Activated B cell treated with CpG ODN at 0.5 μM for 24 hours (primary cell): ENCODE data around the gene SYNE1. TPM values are rescaled to one million over a fixed set of nuclear protein-coding genes. Genes with fewer than 3 reads are reported as not detected.
"Not testable (repeated sequence)": the region's sequence is repeated elsewhere in the genome, so short reads cannot be mapped to it uniquely, and the experiment has no call there.

Experiments
- ATAC-seq: fragments of 200-7000 bp; cut with Tn5 transposase; one replicate; pipeline ENCODE4 v1.10.0; 2021; ENCODE audit warnings: low read depth, mild to moderate bottlenecking, moderate library complexity
- CTCF ChIA-PET: fragments of 350-600 bp; sonication (Branson Sonifier 250); formaldehyde crosslinking; loops from one replicate; lab custom pipeline; 2021; ENCODE audit warnings: antibody characterized with exemption; lab: Charles Lee
- POLR2A ChIA-PET: fragments of 350-600 bp; sonication (Branson Sonifier 250); formaldehyde crosslinking; loops from one replicate; lab custom pipeline; 2021; ENCODE audit warnings: antibody characterized with exemption; lab: Charles Lee
- DNase-seq: peaks from one replicate; pipeline ENCODE4 v3.0.0; 2022
- H3K27ac Mint-ChIP-seq: one replicate; pipeline ENCODE4 v1.8.0; 2020; ENCODE audit warnings: mixed read lengths
- H3K27me3 Mint-ChIP-seq: one replicate; pipeline ENCODE4 v1.8.0; 2021; ENCODE audit warnings: mixed read lengths
- H3K36me3 Mint-ChIP-seq: one replicate; pipeline ENCODE4 v1.8.0; 2021; ENCODE audit warnings: low read depth, mixed read lengths
- H3K4me1 Mint-ChIP-seq: one replicate; pipeline ENCODE4 v1.8.0; 2021; ENCODE audit warnings: mixed read lengths
- H3K4me3 Mint-ChIP-seq: one replicate; pipeline ENCODE4 v1.8.0; 2020; ENCODE audit warnings: mild to moderate bottlenecking, mixed read lengths
- H3K9me3 Mint-ChIP-seq: one replicate; pipeline ENCODE4 v1.8.0; 2020; ENCODE audit warnings: mixed read lengths
- CTCF ChIP-seq: fragments of 200-600 bp; IDR thresholded peaks from one replicate; pipeline ENCODE4 v1.8.0; 2022; ENCODE audit warnings: antibody characterized with exemption, mild to moderate bottlenecking
- intact Hi-C: fragments of 100-400 bp; cut with micrococcal nuclease; formaldehyde crosslinking; loops from one replicate; pipeline ENCODE4 v1.15.1; 2024
- total RNA-seq: library from RNA; stranded (reverse); gene quantifications from 2 replicates; pipeline ENCODE4 v1.2.3, GENCODE V29; 2022

Gene SYNE1
- total RNA-seq, 1 donor from 2014 or later, result 74.9 TPM

GRCh38 chr6:152625213-152625612, 11.9 kb downstream of the SYNE1 start:
- no peak for TF ChIP-seq CTCF
- H3K36me3 Mint-ChIP-seq, result no peaks in the 10 kb centered on the region
- intact Hi-C loops, result no loop called here
- no peaks in the 10 kb centered on the region for H3K4me1 Mint-ChIP-seq
- POLR2A ChIA-PET, result no interaction called here
- DNase-seq (no peak), ATAC-seq (no peak)
- no peak overlapping the region for H3K27ac Mint-ChIP-seq
- CTCF ChIA-PET, result no interaction called here
- peaks cover 2% of the 10 kb centered on the region for H3K9me3 Mint-ChIP-seq
- no peaks in the 10 kb centered on the region for H3K27me3 Mint-ChIP-seq
- no peak overlapping the region for H3K4me3 Mint-ChIP-seq

DNA sequence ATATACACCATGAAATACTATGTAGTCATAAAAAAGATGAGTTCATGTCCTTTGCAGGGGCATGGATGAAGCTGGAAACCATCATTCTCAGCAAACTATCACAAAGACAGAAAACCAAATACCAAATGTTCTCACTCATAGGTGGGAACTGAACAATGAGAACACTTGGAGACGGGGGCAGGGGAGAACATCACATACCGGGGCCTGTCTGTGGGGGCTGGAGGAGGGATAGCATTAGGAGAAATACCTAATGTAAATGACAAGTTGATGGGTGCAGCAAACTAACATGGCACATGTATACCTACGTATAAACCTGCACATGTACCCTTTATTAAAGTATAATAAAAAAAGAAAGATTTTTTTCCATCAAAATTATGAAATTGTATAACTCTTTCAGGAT, 22.4 kb downstream of the SYNE1 start:
- H3K4me1 Mint-ChIP-seq, DNase-seq, ATAC-seq, H3K4me3 Mint-ChIP-seq, POLR2A ChIA-PET, intact Hi-C loops, H3K36me3 Mint-ChIP-seq, H3K9me3 Mint-ChIP-seq, H3K27me3 Mint-ChIP-seq, H3K27ac Mint-ChIP-seq, CTCF ChIA-PET: not testable (repeated sequence)

GRCh38 chr6:152609125-152609670, 28.0 kb downstream of the SYNE1 start:
- no peak overlapping the region for H3K27ac Mint-ChIP-seq
- H3K9me3 Mint-ChIP-seq, result no peaks in the 10 kb centered on the region
- POLR2A ChIA-PET, result no interaction called here
- H3K27me3 Mint-ChIP-seq, result peaks cover 2% of the 10 kb centered on the region
- no peak for ATAC-seq
- DNase-seq, result no peak
- no peaks in the 10 kb centered on the region for H3K4me1 Mint-ChIP-seq
- no peak for TF ChIP-seq CTCF
- intact Hi-C loops, result no loop called here
- H3K36me3 Mint-ChIP-seq, result no peaks in the 10 kb centered on the region
- no peak overlapping the region for H3K4me3 Mint-ChIP-seq
- CTCF ChIA-PET, result no interaction called here

DNA sequence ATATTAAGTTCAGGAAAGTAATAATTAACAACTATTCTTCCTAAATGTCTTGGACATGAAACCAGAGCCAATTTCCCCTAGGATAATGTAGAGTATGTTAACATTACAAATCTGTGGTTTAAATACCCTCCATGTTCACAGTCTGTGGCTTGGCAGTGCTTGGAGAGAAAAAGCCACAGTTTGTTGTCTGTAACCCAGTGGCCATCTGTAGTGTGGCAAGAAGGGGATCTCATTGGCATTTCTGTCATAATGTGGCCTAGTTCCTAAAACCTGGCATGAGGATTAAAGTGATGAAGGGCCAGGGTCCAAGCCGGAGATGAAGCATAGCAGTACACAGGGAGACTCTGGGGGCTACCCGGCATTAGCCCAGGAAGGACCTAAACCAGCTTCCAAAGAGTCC, 31.2 kb downstream of the SYNE1 start:
- CTCF ChIA-PET, result no interaction called here
- Mint-ChIP-seq H3K4me3 (no peak overlapping the region), H3K27me3 (peaks cover 6% of the 10 kb centered on the region), H3K27ac (no peak overlapping the region), H3K36me3 (no peaks in the 10 kb centered on the region), H3K4me1 (no peaks in the 10 kb centered on the region), H3K9me3 (no peaks in the 10 kb centered on the region)
- no peak for DNase-seq
- no peak for TF ChIP-seq CTCF
- intact Hi-C loops, result no loop called here
- POLR2A ChIA-PET, result no interaction called here
- ATAC-seq, result no peak

DNA sequence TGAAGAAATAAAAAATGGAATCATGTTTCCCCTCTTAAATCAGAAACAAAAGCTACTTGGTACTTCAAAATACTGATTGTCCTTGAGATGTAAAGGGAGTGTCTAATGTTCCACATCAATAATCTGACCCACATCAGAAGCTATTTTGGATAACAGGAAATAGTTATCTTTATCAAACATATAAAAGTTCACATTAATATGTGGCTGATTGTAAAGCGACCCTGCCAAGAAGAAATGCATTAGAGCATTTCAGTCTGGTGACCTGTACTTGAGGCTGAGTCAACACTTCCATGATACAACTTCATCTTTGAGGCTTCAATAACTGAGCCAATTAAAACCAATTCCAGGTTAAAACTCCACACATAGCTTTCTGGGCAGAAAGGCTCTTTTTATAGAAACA, 31.8 kb downstream of the SYNE1 start:
- Mint-ChIP-seq H3K36me3 (no peaks in the 10 kb centered on the region), H3K4me1 (no peaks in the 10 kb centered on the region), H3K27ac (no peak overlapping the region), H3K9me3 (no peaks in the 10 kb centered on the region), H3K27me3 (peaks cover 7% of the 10 kb centered on the region), H3K4me3 (no peak overlapping the region)
- ChIA-PET POLR2A (no interaction called here), CTCF (no interaction called here)
- DNase-seq, result no peak
- intact Hi-C loops, result no loop called here
- no peak for TF ChIP-seq CTCF
- ATAC-seq, result no peak

- Mint-ChIP-seq H3K9me3 (no peaks in the 10 kb centered on the region), H3K4me1 (no peaks in the 10 kb centered on the region), H3K4me3 (no peak overlapping the region), H3K36me3 (no peaks in the 10 kb centered on the region), H3K27ac (no peak overlapping the region), H3K27me3 (peaks cover 7% of the 10 kb centered on the region)
- no peak for TF ChIP-seq CTCF
- ATAC-seq (no peak), DNase-seq (no peak)
- POLR2A ChIA-PET, result no interaction called here
- intact Hi-C loops, result no loop called here
- CTCF ChIA-PET, result no interaction called here
Measured at GRCh38 chr6:152603911-152604310, 33.3 kb downstream of the SYNE1 start.
